IMR-90 (cell line): ENCODE measurements around the gene ALLC. TPM values are rescaled to one million over a fixed set of nuclear protein-coding genes. Genes with fewer than 3 reads are reported as not detected.
A peak's percentile ranks its signal among the peaks of the same experiment; 100 is the strongest.

Experiments used
- ATAC-seq: fragments of 200-7000 bp; cut with Tn5 transposase; 2 replicates; pipeline ENCODE4 v1.9.1; 2020; ENCODE audit warnings: low read depth, mild to moderate bottlenecking, moderate library complexity
- BruUV-seq: library from RNA; stranded (reverse); fragments of 400-500 nt; replicated peaks from 2 replicates; lab custom pipeline; 2021; lab: Mats Ljungman, UMichigan
- CTCF ChIA-PET: fragments of 300-600 bp; formaldehyde crosslinking; extraction: SDS; loops from one replicate; lab custom pipeline; 2021; ENCODE audit warnings: antibody characterized with exemption; lab: Yijun Ruan, JAX
- POLR2A ChIA-PET: fragments of 300-600 bp; sonication (Branson Sonifier 250); formaldehyde crosslinking; loops from one replicate; lab custom pipeline; 2022; ENCODE audit warnings: antibody characterized with exemption; ENCODE audit not compliant: unreplicated experiment; lab: Charles Lee
- DNase-seq: peaks from one replicate; pipeline ENCODE4 v3.0.0; 2013
- H2AFZ ChIP-seq: replicated peaks from 2 replicates; pipeline ENCODE3; 2013; ENCODE audit warnings: low read length, mild to moderate bottlenecking; ENCODE audit not compliant: poor library complexity
- H2AK5ac ChIP-seq: 2 replicates; pipeline ENCODE4 v1.6.1; 2013; ENCODE audit warnings: low read depth, low read length, inconsistent platforms
- H2AK9ac ChIP-seq: replicated peaks from 2 replicates; pipeline ENCODE3; 2013; ENCODE audit warnings: mild to moderate bottlenecking, low read depth, low read length, moderate library complexity; ENCODE audit not compliant: poor library complexity
- H2BK120ac ChIP-seq: 2 replicates; pipeline ENCODE4 v1.6.1; 2013; ENCODE audit warnings: low read depth, low read length, inconsistent platforms
- H2BK15ac ChIP-seq: 3 replicates; pipeline ENCODE4 v1.6.1; 2013; ENCODE audit warnings: low read depth, low read length, inconsistent platforms
- H2BK20ac ChIP-seq: 2 replicates; pipeline ENCODE4 v1.6.1; 2013; ENCODE audit warnings: low read depth, mild to moderate bottlenecking, inconsistent platforms, low read length, moderate library complexity
- H2BK5ac ChIP-seq: 2 replicates; pipeline ENCODE4 v1.6.1; 2013; ENCODE audit warnings: mild to moderate bottlenecking, low read depth, low read length, inconsistent platforms; ENCODE audit not compliant: poor library complexity, severe bottlenecking
- H3K14ac ChIP-seq: replicated peaks from 2 replicates; pipeline ENCODE4 v1.6.1; 2013; ENCODE audit warnings: low read depth, low read length, inconsistent platforms
- H3K18ac ChIP-seq: 2 replicates; pipeline ENCODE4 v1.6.1; 2013; ENCODE audit warnings: low read depth, low read length, control low read depth
- H3K23ac ChIP-seq: 2 replicates; pipeline ENCODE4 v1.6.1; 2013; ENCODE audit warnings: low read depth, low read length, inconsistent platforms
- H3K27ac ChIP-seq: 2 replicates; pipeline ENCODE4 v1.5.1; 2013; ENCODE audit warnings: mild to moderate bottlenecking, control low read depth, low read length; ENCODE audit not compliant: insufficient read depth
- H3K27me3 ChIP-seq: 2 replicates; pipeline ENCODE4 v1.6.1; 2013; ENCODE audit warnings: low read length; ENCODE audit not compliant: control insufficient read depth, insufficient read depth
- H3K36me3 ChIP-seq: 2 replicates; pipeline ENCODE4 v1.6.1; 2013; ENCODE audit warnings: low read length, mixed read lengths; ENCODE audit not compliant: control insufficient read depth, insufficient read depth
- H3K4ac ChIP-seq: 2 replicates; pipeline ENCODE4 v1.6.1; 2013; ENCODE audit warnings: low read depth, low read length, inconsistent platforms
- H3K4me1 ChIP-seq: 2 replicates; pipeline ENCODE4 v1.6.1; 2013; ENCODE audit warnings: low read length, mixed read lengths; ENCODE audit not compliant: control insufficient read depth, insufficient read depth
- H3K4me2 ChIP-seq: 2 replicates; pipeline ENCODE4 v1.6.1; 2013; ENCODE audit warnings: low read depth, mild to moderate bottlenecking, control low read depth, low read length, moderate library complexity
- H3K4me3 ChIP-seq: 2 replicates; pipeline ENCODE4 v1.5.1; 2013; ENCODE audit warnings: low read depth, mild to moderate bottlenecking, control low read depth, low read length, moderate library complexity; ENCODE audit not compliant: insufficient read depth
- H3K56ac ChIP-seq: 2 replicates; pipeline ENCODE4 v1.6.1; 2013; ENCODE audit warnings: low read length, inconsistent platforms; ENCODE audit not compliant: insufficient read depth; ENCODE audit errors: extremely low read depth
- H3K79me1 ChIP-seq, 2 experiments: 2 replicates each; pipeline ENCODE4 v1.6.1; 2013; ENCODE audit warnings: low read length in 2 of 2, inconsistent platforms in 1 of 2, low read depth in 1 of 2
- H3K9ac ChIP-seq: 2 replicates; pipeline ENCODE4 v1.6.1; 2013; ENCODE audit warnings: low read depth, low read length, control low read depth
- H3K9me1 ChIP-seq: 2 replicates; pipeline ENCODE4 v1.6.1; 2013; ENCODE audit warnings: low read length, inconsistent platforms; ENCODE audit not compliant: insufficient read depth
- H3K9me3 ChIP-seq: 2 replicates; pipeline ENCODE4 v1.6.1; 2013; ENCODE audit warnings: low read length; ENCODE audit not compliant: control insufficient read depth, insufficient read depth
- H4K20me1 ChIP-seq: 2 replicates; pipeline ENCODE4 v1.6.1; 2013; ENCODE audit warnings: low read length, inconsistent platforms; ENCODE audit not compliant: insufficient read depth
- H4K5ac ChIP-seq: 2 replicates; pipeline ENCODE4 v1.6.1; 2013; ENCODE audit warnings: mild to moderate bottlenecking, low read depth, low read length, control low read depth
- H4K8ac ChIP-seq, 2 experiments: 2 replicates each; pipeline ENCODE4 v1.6.1; 2013; ENCODE audit warnings: low read depth in 2 of 2, low read length in 2 of 2, control low read depth in 1 of 2, inconsistent platforms in 1 of 2
- H4K91ac ChIP-seq: 2 replicates; pipeline ENCODE4 v1.6.1; 2013; ENCODE audit warnings: low read depth, low read length, inconsistent platforms; ENCODE audit not compliant: insufficient read depth
- CHD1 ChIP-seq: IDR thresholded peaks from 2 replicates; pipeline ENCODE4 v1.6.1; 2012; ENCODE audit warnings: low read depth, low read length, improper control_type of control experiment
- WGBS, 2 experiments: methylation state at CpG; one replicate each; pipeline versions ENCODE4 v1.1.5 to v1.1.7; 2013; ENCODE audit warnings: missing lambda C conversion rate in 2 of 2; ENCODE audit not compliant: insufficient read length in 1 of 2; ENCODE audit errors: extremely low coverage in 2 of 2; 5-methylcytosine and 5-hydroxymethylcytosine counted together
- dilution Hi-C: fragments of 300-500 bp; cut with HindIII; formaldehyde crosslinking; loops from one replicate; pipeline ENCODE4 v1.14.3; 2018; ENCODE audit warnings: low sequenced_read_pairs; ENCODE audit not compliant: unreplicated experiment
- in situ Hi-C: fragments of 300-500 bp; cut with MboI; formaldehyde crosslinking; loops from 3 replicates; pipeline ENCODE4 v1.14.3; 2019; ENCODE audit warnings: low sequenced_read_pairs, inconsistent platforms, mixed read lengths
- intact Hi-C: fragments of 100-400 bp; cut with micrococcal nuclease; formaldehyde crosslinking; loops from 2 replicates; pipeline ENCODE4 v1.10.0; 2022
- polyA plus RNA-seq, 3 experiments: library from polyadenylated mRNA; depleted of rRNA; stranded (reverse); fragments of >200 nt; gene quantifications; 2 replicates each; pipeline ENCODE4 v1.2.3, GENCODE V29; 2012; ENCODE audit warnings: low replicate concordance in 1 of 3
- total RNA-seq: library from RNA; depleted of rRNA; stranded (reverse); fragments of >200 nt; gene quantifications from 2 replicates; pipeline ENCODE4 v1.2.3, GENCODE V29; 2012

ALLC gene
- total and polyA plus RNA-seq, 2 of the 4 experiments (the other 2 are of a cell fraction): not detected

DNA sequence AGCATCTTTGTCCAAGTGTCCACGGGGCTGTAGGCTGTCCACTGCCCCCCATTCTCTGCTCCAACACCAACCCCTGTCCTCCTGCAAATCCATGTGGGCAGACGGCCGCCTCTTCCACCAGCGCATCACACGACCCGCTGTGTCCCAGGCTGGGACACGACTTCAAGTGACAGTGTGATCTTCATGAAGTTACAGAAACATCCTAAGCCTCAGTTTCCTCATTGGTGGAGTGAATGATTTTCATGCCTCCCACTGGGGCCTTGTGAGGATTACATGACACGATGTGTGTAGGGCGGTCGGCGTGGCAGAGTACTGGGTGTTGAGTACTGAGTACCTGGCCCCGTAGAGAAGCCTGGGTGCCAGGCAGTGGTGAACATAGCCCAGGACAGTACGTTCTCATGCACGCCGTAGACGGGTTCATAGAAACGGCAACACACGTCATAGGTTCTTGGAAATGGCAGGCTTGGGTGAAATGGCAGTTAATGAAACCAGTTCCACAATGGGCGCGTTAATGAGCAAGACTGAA lies 9.3 kb upstream of the ALLC start:
- POLR2A ChIA-PET: no interaction called here
- no peak for TF ChIP-seq CHD1
- Histone ChIP-seq H2BK120ac (no peak overlapping the region), H3K14ac (no peak overlapping the region), H3K36me3 (no peaks in the 10 kb centered on the region), H2BK5ac (no peak overlapping the region), H2BK20ac (no peak overlapping the region), H2AK9ac (no peak overlapping the region), H3K9me3 (no peaks in the 10 kb centered on the region; the same call in 1 of the 2 replicates), H4K8ac (no peak overlapping the region), H3K18ac (no peak overlapping the region), H2AK5ac (0 out of 2 replicates have a peak overlapping the region, but pooled peaks have one; percentile 9), H2AFZ (peak overlapping the region; percentile 23), H3K4ac (no peak overlapping the region), H2BK15ac (no peak overlapping the region), H4K5ac (no peak overlapping the region), H3K9me1 (no peaks in the 10 kb centered on the region), H4K91ac (no peak overlapping the region), H3K4me3 (no peak overlapping the region), H3K27ac (no peak overlapping the region), H3K23ac (no peak overlapping the region), H3K4me1 (peaks cover 4% of the 10 kb centered on the region; the same call in 1 of the 2 replicates), H3K27me3 (no peaks in the 10 kb centered on the region; the same call in 1 of the 2 replicates), H3K4me2 (no peak overlapping the region), H4K20me1 (no peaks in the 10 kb centered on the region), H3K79me1 (no peaks in the 10 kb centered on the region), H3K9ac (no peak overlapping the region), H3K56ac (no peak overlapping the region)
- dilution Hi-C loops (no loop called here), intact Hi-C loops (no loop called here), in situ Hi-C loops (loop anchor here (10.0 kb wide), 1 partner anchor 224 kb away; no protein-coding TSS in a partner anchor)
- no TSS peak for BruUV-seq
- ATAC-seq (no peak), DNase-seq (no peak)
- WGBS, 2 experiments: 93% methylated on average over 3 of the region's 20 CpGs; no CpG with 5 or more reads in 1 of the 2 experiments
- CTCF ChIA-PET: no interaction called here
